ENCODE measurements around the gene PI16.

DNA sequence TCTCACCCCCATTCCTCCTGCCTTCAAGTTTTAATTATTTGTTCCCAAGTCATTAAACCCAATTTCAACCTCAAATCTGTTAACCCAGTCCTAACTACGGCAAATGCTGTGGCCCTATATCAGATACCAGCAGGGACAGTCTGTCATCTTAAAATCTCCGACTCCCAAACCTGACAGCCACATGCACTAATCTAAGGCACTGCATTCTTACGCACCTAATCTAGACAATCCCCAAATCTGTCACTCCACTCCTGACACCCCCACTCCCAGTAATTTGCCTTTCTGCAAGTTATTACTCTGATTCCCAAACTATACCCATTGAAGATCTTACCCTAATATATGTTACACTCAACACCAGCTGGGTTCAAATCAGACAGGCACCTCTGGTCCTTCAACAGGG is 29.0 kb downstream of the PI16 start:
- no peak for TF ChIP-seq POLR2AphosphoS5 (IDR thresholded peaks at IDR 0.05)
- no peak for TF ChIP-seq POLR2A (IDR thresholded peaks at IDR 0.05)
